WTC11 (cell line): Measurements from ENCODE around the gene LITAFD.

Source experiments
- GABPB1 ChIP-seq: sonication (generic); formaldehyde crosslinking; IDR thresholded peaks from 2 replicates; pipeline ENCODE4 v1.8.1; 2023; ENCODE audit warnings: mild to moderate bottlenecking, missing genetic modification reagents
- TEAD1 ChIP-seq: sonication (generic); formaldehyde crosslinking; IDR thresholded peaks from 2 replicates; pipeline ENCODE4 v1.8.0; 2022; ENCODE audit warnings: mild to moderate bottlenecking, missing genetic modification reagents
- TF ChIP-seq, protein P1 (sequence below): fragments of 200-600 bp; IDR thresholded peaks from 2 replicates; pipeline ENCODE4 v1.8.0; 2022; ENCODE audit warnings: antibody characterized with exemption
- TF ChIP-seq, protein P2 (sequence below): sonication (generic); formaldehyde crosslinking; conservative IDR thresholded peaks from 2 replicates; pipeline ENCODE4 v1.8.1; 2022; ENCODE audit warnings: mild to moderate bottlenecking, missing genetic modification reagents
- TF ChIP-seq, protein P3 (sequence below): sonication (generic); formaldehyde crosslinking; IDR thresholded peaks from 2 replicates; pipeline ENCODE4 v1.8.0; 2022; ENCODE audit warnings: mild to moderate bottlenecking, missing genetic modification reagents

DNA sequence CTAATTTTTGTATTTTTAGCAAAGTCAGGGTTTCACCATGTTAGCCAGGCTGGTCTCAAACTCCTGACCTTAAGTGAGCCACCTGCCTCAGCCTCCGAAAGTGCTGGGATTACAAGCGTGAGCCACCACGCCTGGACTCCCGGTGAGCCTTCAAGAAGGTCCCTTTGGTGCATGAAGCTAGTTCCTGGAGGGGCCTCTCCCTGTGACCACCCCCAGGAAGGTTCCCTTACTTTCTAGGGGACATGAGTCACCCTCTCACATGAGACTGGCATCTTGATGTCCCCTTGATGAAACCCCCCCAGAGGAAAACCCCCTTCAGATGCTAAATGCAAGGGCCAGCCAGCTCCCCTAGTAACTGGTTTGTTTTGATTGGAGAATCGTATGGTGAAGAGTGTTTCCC is 26.2 kb upstream of the LITAFD start:
- TF ChIP-seq, protein P1, sequence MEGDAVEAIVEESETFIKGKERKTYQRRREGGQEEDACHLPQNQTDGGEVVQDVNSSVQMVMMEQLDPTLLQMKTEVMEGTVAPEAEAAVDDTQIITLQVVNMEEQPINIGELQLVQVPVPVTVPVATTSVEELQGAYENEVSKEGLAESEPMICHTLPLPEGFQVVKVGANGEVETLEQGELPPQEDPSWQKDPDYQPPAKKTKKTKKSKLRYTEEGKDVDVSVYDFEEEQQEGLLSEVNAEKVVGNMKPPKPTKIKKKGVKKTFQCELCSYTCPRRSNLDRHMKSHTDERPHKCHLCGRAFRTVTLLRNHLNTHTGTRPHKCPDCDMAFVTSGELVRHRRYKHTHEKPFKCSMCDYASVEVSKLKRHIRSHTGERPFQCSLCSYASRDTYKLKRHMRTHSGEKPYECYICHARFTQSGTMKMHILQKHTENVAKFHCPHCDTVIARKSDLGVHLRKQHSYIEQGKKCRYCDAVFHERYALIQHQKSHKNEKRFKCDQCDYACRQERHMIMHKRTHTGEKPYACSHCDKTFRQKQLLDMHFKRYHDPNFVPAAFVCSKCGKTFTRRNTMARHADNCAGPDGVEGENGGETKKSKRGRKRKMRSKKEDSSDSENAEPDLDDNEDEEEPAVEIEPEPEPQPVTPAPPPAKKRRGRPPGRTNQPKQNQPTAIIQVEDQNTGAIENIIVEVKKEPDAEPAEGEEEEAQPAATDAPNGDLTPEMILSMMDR: no peak
- TF ChIP-seq, protein P2, sequence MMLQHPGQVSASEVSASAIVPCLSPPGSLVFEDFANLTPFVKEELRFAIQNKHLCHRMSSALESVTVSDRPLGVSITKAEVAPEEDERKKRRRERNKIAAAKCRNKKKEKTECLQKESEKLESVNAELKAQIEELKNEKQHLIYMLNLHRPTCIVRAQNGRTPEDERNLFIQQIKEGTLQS (CRISPR knock-in tag): no peak
- TF ChIP-seq GABPB1 (CRISPR knock-in tag) (no peak), TEAD1 (CRISPR knock-in tag) (no peak)
- TF ChIP-seq, protein P3, sequence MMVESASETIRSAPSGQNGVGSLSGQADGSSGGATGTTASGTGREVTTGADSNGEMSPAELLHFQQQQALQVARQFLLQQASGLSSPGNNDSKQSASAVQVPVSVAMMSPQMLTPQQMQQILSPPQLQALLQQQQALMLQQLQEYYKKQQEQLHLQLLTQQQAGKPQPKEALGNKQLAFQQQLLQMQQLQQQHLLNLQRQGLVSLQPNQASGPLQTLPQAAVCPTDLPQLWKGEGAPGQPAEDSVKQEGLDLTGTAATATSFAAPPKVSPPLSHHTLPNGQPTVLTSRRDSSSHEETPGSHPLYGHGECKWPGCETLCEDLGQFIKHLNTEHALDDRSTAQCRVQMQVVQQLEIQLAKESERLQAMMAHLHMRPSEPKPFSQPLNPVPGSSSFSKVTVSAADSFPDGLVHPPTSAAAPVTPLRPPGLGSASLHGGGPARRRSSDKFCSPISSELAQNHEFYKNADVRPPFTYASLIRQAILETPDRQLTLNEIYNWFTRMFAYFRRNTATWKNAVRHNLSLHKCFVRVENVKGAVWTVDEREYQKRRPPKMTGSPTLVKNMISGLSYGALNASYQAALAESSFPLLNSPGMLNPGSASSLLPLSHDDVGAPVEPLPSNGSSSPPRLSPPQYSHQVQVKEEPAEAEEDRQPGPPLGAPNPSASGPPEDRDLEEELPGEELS (CRISPR knock-in tag): no peak
